SK-N-SH treated with all-trans-retinoic acid at 6 μM for 48 hours (cell line): Measurements from ENCODE around the gene OR7C1.
"Not testable (repeated sequence)": the region's sequence is repeated elsewhere in the genome, so short reads cannot be mapped to it uniquely, and the experiment has no call there.

Source experiments
- ATAC-seq: fragments of 200-7000 bp; cut with Tn5 transposase; 3 replicates; pipeline ENCODE4 v1.9.1; 2020; ENCODE audit warnings: mild to moderate bottlenecking, moderate library complexity
- ARNTL ChIP-seq: fragments of 450-650 bp; formaldehyde crosslinking; IDR thresholded peaks from 2 replicates; pipeline ENCODE4 v1.5.0; 2020; ENCODE audit warnings: low read depth, mild to moderate bottlenecking, moderate library complexity, borderline replicate concordance
- BACH2 ChIP-seq: fragments of 250-450 bp; sonication (Bioruptor Pico); IDR thresholded peaks from 2 replicates; pipeline ENCODE4 v1.9.0; 2021; ENCODE audit warnings: mild to moderate bottlenecking, borderline replicate concordance
- CSDC2 ChIP-seq: fragments of 250-450 bp; sonication (Bioruptor Pico); IDR thresholded peaks from 2 replicates; pipeline ENCODE4 v1.5.0; 2020; ENCODE audit warnings: mild to moderate bottlenecking, moderate library complexity
- ESRRG ChIP-seq: fragments of 250-450 bp; sonication (Bioruptor Pico); IDR thresholded peaks from 2 replicates; pipeline ENCODE4 v1.6.1; 2021; ENCODE audit warnings: mild to moderate bottlenecking
- GLIS3 ChIP-seq: fragments of 250-450 bp; sonication (Bioruptor Pico); IDR thresholded peaks from 2 replicates; pipeline ENCODE4 v1.5.0; 2020; ENCODE audit warnings: mild to moderate bottlenecking, moderate library complexity
- ISL1 ChIP-seq: fragments of 250-450 bp; sonication (Bioruptor Pico); IDR thresholded peaks from 2 replicates; pipeline ENCODE4 v2.1.2; 2022; ENCODE audit warnings: mild to moderate bottlenecking, moderate library complexity
- OSR1 ChIP-seq: fragments of 250-450 bp; sonication (Bioruptor Pico); IDR thresholded peaks from 2 replicates; pipeline ENCODE4 v1.8.0; 2022; ENCODE audit warnings: moderate library complexity, mild to moderate bottlenecking, inconsistent platforms
- PPARA ChIP-seq: fragments of 250-450 bp; sonication (Bioruptor Pico); IDR thresholded peaks from 2 replicates; pipeline ENCODE4 v1.5.0; 2020; ENCODE audit warnings: mild to moderate bottlenecking, borderline replicate concordance
- RARB ChIP-seq: fragments of 250-450 bp; sonication (Bioruptor Pico); IDR thresholded peaks from 2 replicates; pipeline ENCODE4 v1.8.0; 2021; ENCODE audit warnings: mild to moderate bottlenecking, moderate library complexity
- SNAI2 ChIP-seq: fragments of 250-450 bp; sonication (Bioruptor Pico); IDR thresholded peaks from 2 replicates; pipeline ENCODE4 v1.5.0; 2020; ENCODE audit warnings: mild to moderate bottlenecking, moderate library complexity
- TCF4 ChIP-seq: fragments of 250-450 bp; sonication (Bioruptor Pico); IDR thresholded peaks from 2 replicates; pipeline ENCODE4 v1.8.0; 2021; ENCODE audit warnings: mild to moderate bottlenecking, moderate library complexity, borderline replicate concordance
- TOX ChIP-seq: fragments of 250-450 bp; sonication (Bioruptor Pico); IDR thresholded peaks from 2 replicates; pipeline ENCODE4 v1.8.0; 2021; ENCODE audit warnings: mild to moderate bottlenecking, moderate library complexity, borderline replicate concordance
- ZFP30 ChIP-seq: fragments of 450-650 bp; formaldehyde crosslinking; IDR thresholded peaks from 2 replicates; pipeline ENCODE4 v1.5.0; 2022; ENCODE audit warnings: mild to moderate bottlenecking, moderate library complexity
- ZNF565 ChIP-seq: fragments of 450-650 bp; formaldehyde crosslinking; conservative IDR thresholded peaks from 2 replicates; pipeline ENCODE4 v1.5.0; 2020; ENCODE audit warnings: low read depth, mild to moderate bottlenecking, moderate library complexity
- ZNF70 ChIP-seq: fragments of 450-650 bp; formaldehyde crosslinking; IDR thresholded peaks from 2 replicates; pipeline ENCODE4 v1.5.0; 2020; ENCODE audit warnings: mild to moderate bottlenecking, moderate library complexity
- ZNF8 ChIP-seq: fragments of 450-650 bp; formaldehyde crosslinking; IDR thresholded peaks from 2 replicates; pipeline ENCODE4 v1.5.0; 2020; ENCODE audit warnings: mild to moderate bottlenecking, moderate library complexity
- TF ChIP-seq, protein P1 (sequence below): fragments of 250-450 bp; sonication (Bioruptor Pico); IDR thresholded peaks from 2 replicates; pipeline ENCODE4 v1.8.0; 2021; ENCODE audit warnings: low read depth, mild to moderate bottlenecking, moderate library complexity, borderline replicate concordance
- TF ChIP-seq, protein P2 (sequence below): fragments of 250-450 bp; sonication (Bioruptor Pico); IDR thresholded peaks from 2 replicates; pipeline ENCODE4 v1.5.0; 2020; ENCODE audit warnings: mild to moderate bottlenecking, moderate library complexity
- TF ChIP-seq, protein P3 (sequence below): fragments of 250-450 bp; sonication (Bioruptor Pico); IDR thresholded peaks from 2 replicates; pipeline ENCODE4 v1.5.1; 2020; ENCODE audit warnings: low read depth, mild to moderate bottlenecking, moderate library complexity

The OR7C1 gene

DNA sequence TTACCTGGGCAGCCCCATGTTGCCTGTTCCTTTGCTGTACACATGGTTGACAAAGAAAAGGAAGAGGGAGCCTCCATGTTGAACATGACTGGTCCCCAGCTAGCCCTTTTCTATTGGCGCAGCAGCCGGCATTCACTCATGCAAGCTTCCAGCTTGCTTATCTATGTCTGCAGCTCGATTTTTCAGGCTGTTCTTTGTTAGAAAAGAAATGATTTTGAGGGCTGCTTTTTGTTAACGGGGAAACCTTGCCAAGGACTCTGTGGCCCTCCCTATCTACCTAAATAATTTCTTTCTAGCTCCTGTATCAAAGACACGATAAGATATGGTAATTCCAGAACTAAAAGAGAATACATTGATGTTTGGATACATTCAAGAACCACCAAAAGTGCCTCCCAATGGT lies 36.2 kb downstream of the OR7C1 start:
- no peak for ATAC-seq
- no peak for TF ChIP-seq ARNTL (CRISPR knock-in tag)
- no peak for TF ChIP-seq ZNF565 (CRISPR knock-in tag)
- no peak for TF ChIP-seq OSR1 (CRISPR knock-in tag)
- no peak for TF ChIP-seq BACH2 (CRISPR knock-in tag)
- no peak for TF ChIP-seq SNAI2 (CRISPR knock-in tag)
- TF ChIP-seq, protein P1, sequence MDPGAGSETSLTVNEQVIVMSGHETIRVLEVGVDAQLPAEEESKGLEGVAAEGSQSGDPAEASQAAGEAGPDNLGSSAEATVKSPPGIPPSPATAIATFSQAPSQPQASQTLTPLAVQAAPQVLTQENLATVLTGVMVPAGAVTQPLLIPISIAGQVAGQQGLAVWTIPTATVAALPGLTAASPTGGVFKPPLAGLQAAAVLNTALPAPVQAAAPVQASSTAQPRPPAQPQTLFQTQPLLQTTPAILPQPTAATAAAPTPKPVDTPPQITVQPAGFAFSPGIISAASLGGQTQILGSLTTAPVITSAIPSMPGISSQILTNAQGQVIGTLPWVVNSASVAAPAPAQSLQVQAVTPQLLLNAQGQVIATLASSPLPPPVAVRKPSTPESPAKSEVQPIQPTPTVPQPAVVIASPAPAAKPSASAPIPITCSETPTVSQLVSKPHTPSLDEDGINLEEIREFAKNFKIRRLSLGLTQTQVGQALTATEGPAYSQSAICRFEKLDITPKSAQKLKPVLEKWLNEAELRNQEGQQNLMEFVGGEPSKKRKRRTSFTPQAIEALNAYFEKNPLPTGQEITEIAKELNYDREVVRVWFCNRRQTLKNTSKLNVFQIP (CRISPR knock-in tag), result no peak
- TF ChIP-seq ESRRG (CRISPR knock-in tag), result no peak
- TF ChIP-seq, protein P2, sequence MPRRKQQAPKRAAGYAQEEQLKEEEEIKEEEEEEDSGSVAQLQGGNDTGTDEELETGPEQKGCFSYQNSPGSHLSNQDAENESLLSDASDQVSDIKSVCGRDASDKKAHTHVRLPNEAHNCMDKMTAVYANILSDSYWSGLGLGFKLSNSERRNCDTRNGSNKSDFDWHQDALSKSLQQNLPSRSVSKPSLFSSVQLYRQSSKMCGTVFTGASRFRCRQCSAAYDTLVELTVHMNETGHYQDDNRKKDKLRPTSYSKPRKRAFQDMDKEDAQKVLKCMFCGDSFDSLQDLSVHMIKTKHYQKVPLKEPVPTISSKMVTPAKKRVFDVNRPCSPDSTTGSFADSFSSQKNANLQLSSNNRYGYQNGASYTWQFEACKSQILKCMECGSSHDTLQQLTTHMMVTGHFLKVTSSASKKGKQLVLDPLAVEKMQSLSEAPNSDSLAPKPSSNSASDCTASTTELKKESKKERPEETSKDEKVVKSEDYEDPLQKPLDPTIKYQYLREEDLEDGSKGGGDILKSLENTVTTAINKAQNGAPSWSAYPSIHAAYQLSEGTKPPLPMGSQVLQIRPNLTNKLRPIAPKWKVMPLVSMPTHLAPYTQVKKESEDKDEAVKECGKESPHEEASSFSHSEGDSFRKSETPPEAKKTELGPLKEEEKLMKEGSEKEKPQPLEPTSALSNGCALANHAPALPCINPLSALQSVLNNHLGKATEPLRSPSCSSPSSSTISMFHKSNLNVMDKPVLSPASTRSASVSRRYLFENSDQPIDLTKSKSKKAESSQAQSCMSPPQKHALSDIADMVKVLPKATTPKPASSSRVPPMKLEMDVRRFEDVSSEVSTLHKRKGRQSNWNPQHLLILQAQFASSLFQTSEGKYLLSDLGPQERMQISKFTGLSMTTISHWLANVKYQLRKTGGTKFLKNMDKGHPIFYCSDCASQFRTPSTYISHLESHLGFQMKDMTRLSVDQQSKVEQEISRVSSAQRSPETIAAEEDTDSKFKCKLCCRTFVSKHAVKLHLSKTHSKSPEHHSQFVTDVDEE (CRISPR knock-in tag), result no peak
- no peak for TF ChIP-seq TCF4 (CRISPR knock-in tag)
- no peak for TF ChIP-seq CSDC2
- TF ChIP-seq GLIS3, result no peak
- no peak for TF ChIP-seq TOX (CRISPR knock-in tag)
- no peak for TF ChIP-seq ZNF70 (CRISPR knock-in tag)

DNA sequence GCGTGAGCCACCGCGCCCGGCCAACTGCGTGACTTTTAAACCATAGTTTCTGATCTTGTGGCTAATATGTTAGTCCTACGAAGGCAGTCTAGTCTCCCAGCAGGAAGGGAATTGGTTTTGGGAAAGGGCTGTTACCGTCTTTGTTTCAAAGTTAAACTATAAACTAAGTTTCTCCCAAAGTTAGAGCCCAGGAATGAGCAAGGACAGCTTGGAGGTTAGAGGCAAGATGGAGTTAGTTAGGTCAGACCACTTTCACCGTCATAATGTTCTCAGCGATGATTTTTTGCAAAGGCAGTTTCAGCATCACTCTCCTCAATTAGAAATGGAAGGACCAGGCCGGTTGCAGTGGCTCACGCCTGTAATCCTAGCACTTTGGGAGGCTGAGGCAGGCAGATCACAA lies 39.0 kb downstream of the OR7C1 start:
- no peak for TF ChIP-seq ISL1 (CRISPR knock-in tag)
- no peak for ATAC-seq

DNA sequence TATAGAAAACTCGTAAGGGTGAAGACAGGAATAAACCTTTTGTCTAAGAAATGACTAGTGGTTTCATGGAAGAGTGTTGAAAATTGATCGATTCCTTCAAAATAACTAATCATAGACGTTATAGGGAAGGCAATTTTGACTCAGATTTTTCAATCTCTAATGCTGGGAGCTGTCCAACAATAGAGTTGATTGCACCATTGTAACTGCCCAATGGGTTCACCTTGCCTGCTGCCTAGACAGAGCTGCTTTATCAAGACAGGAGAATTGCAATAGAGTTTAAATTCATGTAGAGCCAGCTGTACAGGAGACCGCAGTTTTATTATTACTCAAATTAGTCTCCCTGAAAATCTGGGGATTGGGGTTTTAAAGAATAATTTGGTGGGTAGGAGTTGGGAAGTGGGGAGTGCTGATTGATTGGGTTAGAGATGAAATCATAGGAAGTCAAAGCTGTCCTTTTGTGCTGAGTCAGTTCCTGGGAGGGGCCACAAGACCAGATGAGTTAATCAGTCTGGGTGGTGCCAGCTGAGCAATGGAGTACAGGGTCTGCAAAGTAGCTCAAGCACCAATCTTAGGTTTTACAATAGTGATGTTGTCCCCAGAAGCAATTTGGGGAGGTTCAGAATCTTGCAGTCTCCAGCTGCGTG lies 39.8 kb downstream of the OR7C1 start:
- TF ChIP-seq ZNF70 (CRISPR knock-in tag) (no peak), RARB (no peak), CSDC2 (no peak), TOX (CRISPR knock-in tag) (no peak), GLIS3 (no peak), ISL1 (CRISPR knock-in tag) (no peak), OSR1 (CRISPR knock-in tag) (no peak), ZNF565 (CRISPR knock-in tag) (no peak), BACH2 (CRISPR knock-in tag) (no peak), ESRRG (CRISPR knock-in tag) (no peak), PPARA (no peak), ARNTL (CRISPR knock-in tag) (no peak), ZNF8 (CRISPR knock-in tag) (no peak), ZFP30 (no peak)
- TF ChIP-seq, protein P2 (CRISPR knock-in tag), result no peak
- TF ChIP-seq, protein P3, sequence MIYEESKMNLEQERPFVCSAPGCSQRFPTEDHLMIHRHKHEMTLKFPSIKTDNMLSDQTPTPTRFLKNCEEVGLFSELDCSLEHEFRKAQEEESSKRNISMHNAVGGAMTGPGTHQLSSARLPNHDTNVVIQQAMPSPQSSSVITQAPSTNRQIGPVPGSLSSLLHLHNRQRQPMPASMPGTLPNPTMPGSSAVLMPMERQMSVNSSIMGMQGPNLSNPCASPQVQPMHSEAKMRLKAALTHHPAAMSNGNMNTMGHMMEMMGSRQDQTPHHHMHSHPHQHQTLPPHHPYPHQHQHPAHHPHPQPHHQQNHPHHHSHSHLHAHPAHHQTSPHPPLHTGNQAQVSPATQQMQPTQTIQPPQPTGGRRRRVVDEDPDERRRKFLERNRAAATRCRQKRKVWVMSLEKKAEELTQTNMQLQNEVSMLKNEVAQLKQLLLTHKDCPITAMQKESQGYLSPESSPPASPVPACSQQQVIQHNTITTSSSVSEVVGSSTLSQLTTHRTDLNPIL, result no peak
- TF ChIP-seq, protein P1 (CRISPR knock-in tag), result no peak
- TF ChIP-seq, all 23 proteins: peak for 0
- no peak for ATAC-seq

DNA sequence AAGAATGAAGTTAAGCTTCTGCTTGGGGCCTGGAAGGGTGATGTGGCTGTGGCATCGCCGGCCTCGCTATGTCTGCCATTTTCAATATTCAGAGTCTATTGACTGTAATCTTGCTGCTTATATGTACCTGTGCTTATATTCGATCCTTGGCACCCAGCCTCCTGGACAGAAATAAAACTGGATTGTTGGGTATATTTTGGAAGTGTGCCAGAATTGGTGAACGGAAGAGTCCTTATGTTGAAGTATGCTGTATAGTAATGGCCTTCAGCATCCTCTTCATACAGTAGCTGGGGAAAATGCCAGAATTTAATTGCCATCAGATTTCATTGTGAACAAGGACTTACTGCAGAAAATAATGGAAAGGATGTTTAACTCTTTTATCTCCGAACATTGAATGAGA lies 42.7 kb downstream of the OR7C1 start:
- ATAC-seq, result not testable (repeated sequence)
